ENCODE results near the gene NBAS. TPM values are rescaled to one million over a fixed set of nuclear protein-coding genes. Genes with fewer than 3 reads are reported as not detected.
"Not testable (repeated sequence)": the region's sequence is repeated elsewhere in the genome, so short reads cannot be mapped to it uniquely, and the experiment has no call there.

The NBAS gene
- polyA plus RNA-seq, 1 donor from 2014 or later = 31.9 TPM

GRCh38 chr2:15323227-15323626, 237.9 kb downstream of the NBAS start:
- no peak overlapping the region for H3K27ac ChIP-seq (ENCODE audit: low read length)
- no peak overlapping the region for H3K9ac ChIP-seq (ENCODE audit: low read length)
- no peak for TF ChIP-seq REST (IDR thresholded peaks at IDR 0.05; ENCODE audit: borderline replicate concordance)
- no peak for TF ChIP-seq SMC3 (conservative IDR thresholded peaks at IDR 0.05; ENCODE audit: poor library complexity)
- no peak for TF ChIP-seq POLR2AphosphoS5 (IDR thresholded peaks at IDR 0.05)
- TF ChIP-seq EP300 (conservative IDR thresholded peaks at IDR 0.05; ENCODE audit: poor library complexity, severe bottlenecking) = no peak
- TF ChIP-seq RAD21 (conservative IDR thresholded peaks at IDR 0.05) = no peak
- no peak for TF ChIP-seq MXI1 (conservative IDR thresholded peaks at IDR 0.05; ENCODE audit: poor library complexity, severe bottlenecking)
- no peak for TF ChIP-seq EZH2 (IDR thresholded peaks at IDR 0.05; ENCODE audit: borderline replicate concordance, insufficient read depth, low read length, poor library complexity, severe bottlenecking)
- no peak for TF ChIP-seq TAF1 (IDR thresholded peaks at IDR 0.05; ENCODE audit: low read depth)
- no peaks in the 10 kb centered on the region for H3K79me2 ChIP-seq (replicated peaks; ENCODE audit: insufficient read depth, low read length)
- H3K4me2 ChIP-seq (ENCODE audit: low read length) = no peak overlapping the region
- H3K9me2 ChIP-seq (ENCODE audit: insufficient read depth, low read length) = no peaks in the 10 kb centered on the region
- H3K9me3 ChIP-seq (ENCODE audit: low read length) = no peaks in the 10 kb centered on the region
- H3F3A ChIP-seq (ENCODE audit: insufficient read depth, low read length, poor library complexity, severe bottlenecking) = no peaks in the 10 kb centered on the region
- H2AFZ ChIP-seq (ENCODE audit: low read depth, low read length) = no peak overlapping the region
- H3K4me3 ChIP-seq (ENCODE audit: low read length) = no peak overlapping the region
- no peaks in the 10 kb centered on the region for H3K27me3 ChIP-seq (ENCODE audit: insufficient read depth, low read depth, low read length)
- no peaks in the 10 kb centered on the region for H4K20me1 ChIP-seq (ENCODE audit: insufficient read depth)
- H3K36me3 ChIP-seq (ENCODE audit: insufficient read depth, low read length) = no peaks in the 10 kb centered on the region

- not testable (repeated sequence) for H3K9me2 ChIP-seq (ENCODE audit: insufficient read depth, low read length); H3K9ac ChIP-seq (ENCODE audit: low read length); H3K4me2 ChIP-seq (ENCODE audit: low read length); H3K27ac ChIP-seq (ENCODE audit: low read length); H3K4me3 ChIP-seq (ENCODE audit: low read length); H3K27me3 ChIP-seq (ENCODE audit: insufficient read depth, low read depth, low read length); H2AFZ ChIP-seq (ENCODE audit: low read depth, low read length); H3K79me2 ChIP-seq (replicated peaks; ENCODE audit: insufficient read depth, low read length); H3K9me3 ChIP-seq (ENCODE audit: low read length); H3K36me3 ChIP-seq (ENCODE audit: insufficient read depth, low read length); H4K20me1 ChIP-seq (ENCODE audit: insufficient read depth); H3F3A ChIP-seq (ENCODE audit: insufficient read depth, low read length, poor library complexity, severe bottlenecking)
These were observed 239.7 kb downstream of the NBAS start for GRCh38 chr2:15321481-15321880.

- H3K9me2 ChIP-seq (ENCODE audit: insufficient read depth, low read length) = no peaks in the 10 kb centered on the region
- H3K9ac ChIP-seq (ENCODE audit: low read length) = no peak overlapping the region
- H3K27ac ChIP-seq (ENCODE audit: low read length) = no peak overlapping the region
- H3K27me3 ChIP-seq (ENCODE audit: insufficient read depth, low read depth, low read length) = no peaks in the 10 kb centered on the region
- no peaks in the 10 kb centered on the region for H3F3A ChIP-seq (ENCODE audit: insufficient read depth, low read length, poor library complexity, severe bottlenecking)
- H3K36me3 ChIP-seq (ENCODE audit: insufficient read depth, low read length) = no peaks in the 10 kb centered on the region
- H2AFZ ChIP-seq (ENCODE audit: low read depth, low read length) = no peak overlapping the region
- H3K9me3 ChIP-seq (ENCODE audit: low read length) = no peaks in the 10 kb centered on the region
- no peak overlapping the region for H3K4me3 ChIP-seq (ENCODE audit: low read length)
- no peaks in the 10 kb centered on the region for H3K79me2 ChIP-seq (replicated peaks; ENCODE audit: insufficient read depth, low read length)
- no peaks in the 10 kb centered on the region for H4K20me1 ChIP-seq (ENCODE audit: insufficient read depth)
- TF ChIP-seq EZH2 (IDR thresholded peaks at IDR 0.05; ENCODE audit: borderline replicate concordance, insufficient read depth, low read length, poor library complexity, severe bottlenecking) (no peak), RAD21 (conservative IDR thresholded peaks at IDR 0.05) (no peak), EP300 (conservative IDR thresholded peaks at IDR 0.05; ENCODE audit: poor library complexity, severe bottlenecking) (no peak), TAF1 (IDR thresholded peaks at IDR 0.05; ENCODE audit: low read depth) (no peak), REST (IDR thresholded peaks at IDR 0.05; ENCODE audit: borderline replicate concordance) (no peak), POLR2AphosphoS5 (IDR thresholded peaks at IDR 0.05) (no peak), SMC3 (conservative IDR thresholded peaks at IDR 0.05; ENCODE audit: poor library complexity) (no peak), MXI1 (conservative IDR thresholded peaks at IDR 0.05; ENCODE audit: poor library complexity, severe bottlenecking) (no peak), CTCF (IDR thresholded peaks at IDR 0.05; ENCODE audit: poor library complexity, severe bottlenecking) (no peak)
- no peak overlapping the region for H3K4me2 ChIP-seq (ENCODE audit: low read length)
These were observed 244.7 kb downstream of the NBAS start for GRCh38 chr2:15316370-15316814.

All from neural cell (in vitro differentiated cells).